K562 (cell line): ENCODE results near the gene TAS2R41.

ENCODE experiments used
- ATF2 ChIP-seq: sonication (generic); formaldehyde crosslinking; IDR thresholded peaks from 2 replicates; pipeline ENCODE4 v1.8.1; 2022; ENCODE audit warnings: missing genetic modification reagents
- CTCF ChIP-seq, 3 experiments: IDR thresholded peaks in 2 of 3; conservative IDR thresholded peaks in 1 of 3; 2 replicates each; pipeline ENCODE4 v1.5.1; 2011 to 2012; ENCODE audit warnings: low read length in 3 of 3, mild to moderate bottlenecking in 3 of 3, control low read depth in 2 of 3, improper control_type of control experiment in 1 of 3, inconsistent platforms in 1 of 3, low read depth in 1 of 3, mixed read lengths in 1 of 3, moderate library complexity in 1 of 3; ENCODE audit not compliant: insufficient read depth in 2 of 3
- EP300 ChIP-seq: IDR thresholded peaks from 2 replicates; pipeline ENCODE4 v1.6.1; 2012; ENCODE audit warnings: low read length, improper control_type of control experiment
- HCFC1 ChIP-seq: IDR thresholded peaks from 2 replicates; pipeline ENCODE4 v1.6.1; 2012; ENCODE audit warnings: low read depth, low read length, improper control_type of control experiment
- KDM1A ChIP-seq, 2 experiments: fragments of 450-650 bp; IDR thresholded peaks; 2 replicates each; pipeline ENCODE4 v1.6.1; 2016; ENCODE audit warnings: mild to moderate bottlenecking in 2 of 2
- MIER1 ChIP-seq: fragments of 450-650 bp; IDR thresholded peaks from 2 replicates; pipeline ENCODE4 v1.6.1; 2016; ENCODE audit warnings: antibody characterized with exemption, mild to moderate bottlenecking, low read depth
- PKNOX1 ChIP-seq: fragments of 450-650 bp; IDR thresholded peaks from 2 replicates; pipeline ENCODE4 v1.6.1; 2016
- SREBF2 ChIP-seq: sonication (generic); formaldehyde crosslinking; IDR thresholded peaks from 2 replicates; pipeline ENCODE4 v1.4.0; 2020; ENCODE audit warnings: mild to moderate bottlenecking, missing genetic modification reagents
- TCF7 ChIP-seq: sonication (generic); IDR thresholded peaks from 2 replicates; pipeline ENCODE4 v1.6.1; 2016; ENCODE audit warnings: antibody characterized with exemption, borderline replicate concordance
- U2AF2 ChIP-seq: fragments of 200-400 bp; formaldehyde crosslinking; optimal IDR thresholded peaks from 2 replicates; pipeline ENCODE3; 2017; ENCODE audit warnings: low read depth, mild to moderate bottlenecking, low read length
- ZNF609 ChIP-seq: sonication (generic); formaldehyde crosslinking; IDR thresholded peaks from 2 replicates; pipeline ENCODE4 v1.8.1; 2023; ENCODE audit warnings: missing genetic modification reagents, mild to moderate bottlenecking, borderline replicate concordance

DNA sequence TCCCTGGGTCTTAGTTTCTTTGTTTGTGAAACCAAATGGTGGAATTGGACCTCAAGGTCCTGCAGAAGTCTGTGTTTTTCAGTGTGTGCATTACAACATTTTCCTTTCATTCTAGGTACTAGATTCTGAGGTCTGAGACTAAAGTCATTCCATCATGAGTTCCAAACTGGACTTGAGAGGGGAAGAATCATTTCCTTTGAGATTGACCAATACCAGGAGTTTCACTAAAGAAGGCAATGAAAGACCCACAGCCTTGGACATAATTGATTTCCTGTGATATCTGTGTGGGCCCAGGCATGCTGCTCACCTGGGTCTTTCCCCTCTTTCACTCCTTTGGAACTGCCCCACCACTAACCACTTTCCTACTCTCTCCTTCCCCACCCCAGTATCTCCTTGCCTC is 18.2 kb downstream of the TAS2R41 start:
- TF ChIP-seq PKNOX1, result no peak
- no peak for TF ChIP-seq CTCF (IDR thresholded peaks at IDR 0.05 in 2 of 3, conservative IDR thresholded peaks at IDR 0.05 in 1 of 3; ENCODE audit: insufficient read depth in 2 of 3, low read depth in 1 of 3, low read length in 3 of 3)
- no peak for TF ChIP-seq HCFC1
- TF ChIP-seq KDM1A (IDR thresholded peaks at IDR 0.05), result no peak
- no peak for TF ChIP-seq U2AF2
- no peak for TF ChIP-seq SREBF2 (CRISPR knock-in tag)
- no peak for TF ChIP-seq EP300
- no peak for TF ChIP-seq TCF7
- TF ChIP-seq ATF2 (CRISPR knock-in tag), result no peak
- TF ChIP-seq ZNF609, result no peak
- no peak for TF ChIP-seq MIER1
